Mesendoderm (in vitro differentiated cells): Measurements from ENCODE around the gene CRYBG1.

Experiments used
- DNase-seq: peaks from one replicate; pipeline ENCODE4 v3.0.0; 2013
- H2AK5ac ChIP-seq: 2 replicates; pipeline ENCODE4 v1.6.1; 2013; ENCODE audit warnings: low read length, inconsistent platforms
- H2BK120ac ChIP-seq: 2 replicates; pipeline ENCODE4 v1.6.1; 2013; ENCODE audit warnings: low read depth, mild to moderate bottlenecking, low read length, moderate library complexity, mixed read lengths
- H2BK15ac ChIP-seq: replicated peaks from 2 replicates; pipeline ENCODE4 v1.6.1; 2013; ENCODE audit warnings: low read depth, mild to moderate bottlenecking, moderate library complexity
- H2BK5ac ChIP-seq: 2 replicates; pipeline ENCODE4 v1.6.1; 2013; ENCODE audit warnings: low read length, inconsistent platforms
- H3K18ac ChIP-seq: 2 replicates; pipeline ENCODE4 v1.6.1; 2013; ENCODE audit warnings: mild to moderate bottlenecking, low read length, mixed read lengths
- H3K23ac ChIP-seq: one replicate; pipeline ENCODE4 v1.6.1; 2013; ENCODE audit warnings: low read length
- H3K27ac ChIP-seq: 2 replicates; pipeline ENCODE4 v1.5.1; 2013; ENCODE audit warnings: low read depth, mild to moderate bottlenecking, inconsistent platforms, low read length, moderate library complexity
- H3K27me3 ChIP-seq: 2 replicates; pipeline ENCODE4 v1.6.1; 2013; ENCODE audit warnings: low read length, control low read depth, mild to moderate bottlenecking, inconsistent platforms; ENCODE audit not compliant: insufficient read depth, poor library complexity
- H3K36me3 ChIP-seq: 2 replicates; pipeline ENCODE4 v1.6.1; 2013; ENCODE audit warnings: low read length, inconsistent platforms; ENCODE audit not compliant: control insufficient read depth, insufficient read depth
- H3K4ac ChIP-seq: one replicate; pipeline ENCODE4 v1.6.1; 2013; ENCODE audit warnings: low read depth, mild to moderate bottlenecking, low read length, moderate library complexity
- H3K4me1 ChIP-seq: 2 replicates; pipeline ENCODE4 v1.6.1; 2013; ENCODE audit warnings: low read depth, low read length, inconsistent platforms; ENCODE audit not compliant: control insufficient read depth
- H3K4me2 ChIP-seq: 2 replicates; pipeline ENCODE4 v1.6.1; 2013; ENCODE audit warnings: low read length
- H3K4me3 ChIP-seq: 2 replicates; pipeline ENCODE4 v1.5.1; 2013; ENCODE audit warnings: mild to moderate bottlenecking, low read length
- H3K56ac ChIP-seq: one replicate; pipeline ENCODE4 v1.6.1; 2013; ENCODE audit warnings: low read length
- H3K79me1 ChIP-seq: 2 replicates; pipeline ENCODE4 v1.6.1; 2013; ENCODE audit warnings: low read length, inconsistent platforms
- H3K79me2 ChIP-seq: 2 replicates; pipeline ENCODE4 v1.6.1; 2013; ENCODE audit warnings: mild to moderate bottlenecking, low read length; ENCODE audit not compliant: control insufficient read depth, insufficient read depth
- H3K9ac ChIP-seq: 2 replicates; pipeline ENCODE4 v1.6.1; 2013; ENCODE audit warnings: low read length, inconsistent platforms
- H4K5ac ChIP-seq: one replicate; pipeline ENCODE4 v1.6.1; 2013; ENCODE audit warnings: low read length
- H4K8ac ChIP-seq: one replicate; pipeline ENCODE4 v1.6.1; 2013; ENCODE audit warnings: low read depth, mild to moderate bottlenecking, control low read depth, low read length, moderate library complexity
- WGBS: extraction: QIAGEN DNeasy Blood & Tissue Kit; methylation state at CpG from one replicate; pipeline ENCODE4 v1.1.7; 2013; ENCODE audit warnings: low lambda C conversion rate, missing lambda C conversion rate; ENCODE audit not compliant: insufficient coverage; ENCODE audit errors: extremely low coverage; 5-methylcytosine and 5-hydroxymethylcytosine counted together

Gene CRYBG1

GRCh38 chr6:106413016-106413415 is 52.5 kb downstream of the CRYBG1 start:
- Histone ChIP-seq H2BK5ac (no peak overlapping the region), H3K23ac (no peak overlapping the region), H2BK120ac (no peak overlapping the region), H3K9ac (no peak overlapping the region), H3K4me2 (no peak overlapping the region), H3K79me2 (no peaks in the 10 kb centered on the region), H3K18ac (no peak overlapping the region), H4K8ac (no peak overlapping the region), H3K36me3 (no peaks in the 10 kb centered on the region), H2BK15ac (no peak overlapping the region), H3K4me1 (no peaks in the 10 kb centered on the region), H3K27me3 (no peaks in the 10 kb centered on the region), H3K56ac (no peak overlapping the region), H3K4ac (no peak overlapping the region), H3K27ac (no peak overlapping the region), H3K79me1 (no peaks in the 10 kb centered on the region), H4K5ac (no peak overlapping the region), H3K4me3 (no peak overlapping the region), H2AK5ac (no peak overlapping the region)
- no peak for DNase-seq

DNA sequence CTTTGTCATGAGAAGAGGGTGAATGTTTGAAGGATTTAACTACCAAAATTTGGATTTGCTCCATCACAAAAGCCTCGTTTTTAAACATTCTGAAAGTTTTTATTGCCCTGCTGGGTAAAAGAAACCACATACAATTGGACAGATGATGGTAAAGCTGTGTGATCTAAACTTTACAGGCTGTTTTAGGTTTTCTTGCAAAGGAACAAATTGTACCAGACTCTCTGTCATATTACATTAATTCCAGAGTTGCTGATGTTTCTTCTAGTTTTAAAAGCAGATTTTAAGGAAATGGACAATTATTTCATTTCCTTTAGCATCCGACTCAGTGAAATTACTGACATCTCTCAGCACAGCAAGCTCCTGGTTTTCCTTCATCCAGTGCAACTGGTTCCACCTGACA is 53.2 kb downstream of the CRYBG1 start:
- H3K36me3 ChIP-seq = no peaks in the 10 kb centered on the region
- H3K4me3 ChIP-seq = no peak overlapping the region
- no peak overlapping the region for H2BK15ac ChIP-seq
- no peak overlapping the region for H2BK5ac ChIP-seq
- no peak overlapping the region for H3K18ac ChIP-seq
- no peak overlapping the region for H3K27ac ChIP-seq
- H3K23ac ChIP-seq = no peak overlapping the region
- H3K79me2 ChIP-seq = no peaks in the 10 kb centered on the region
- no peak overlapping the region for H3K4me2 ChIP-seq
- H3K27me3 ChIP-seq = no peaks in the 10 kb centered on the region
- no peak for DNase-seq
- no peaks in the 10 kb centered on the region for H3K79me1 ChIP-seq
- no peak overlapping the region for H4K8ac ChIP-seq
- no CpG with 5 or more reads among the region's 2 CpGs for WGBS
- no peak overlapping the region for H3K56ac ChIP-seq
- H4K5ac ChIP-seq = no peak overlapping the region
- H3K4me1 ChIP-seq = no peaks in the 10 kb centered on the region
- no peak overlapping the region for H2BK120ac ChIP-seq
- no peak overlapping the region for H3K9ac ChIP-seq
- H2AK5ac ChIP-seq = no peak overlapping the region
- no peak overlapping the region for H3K4ac ChIP-seq

GRCh38 chr6:106415921-106416320 is 55.4 kb downstream of the CRYBG1 start:
- no peak overlapping the region for H3K4me2 ChIP-seq

DNA sequence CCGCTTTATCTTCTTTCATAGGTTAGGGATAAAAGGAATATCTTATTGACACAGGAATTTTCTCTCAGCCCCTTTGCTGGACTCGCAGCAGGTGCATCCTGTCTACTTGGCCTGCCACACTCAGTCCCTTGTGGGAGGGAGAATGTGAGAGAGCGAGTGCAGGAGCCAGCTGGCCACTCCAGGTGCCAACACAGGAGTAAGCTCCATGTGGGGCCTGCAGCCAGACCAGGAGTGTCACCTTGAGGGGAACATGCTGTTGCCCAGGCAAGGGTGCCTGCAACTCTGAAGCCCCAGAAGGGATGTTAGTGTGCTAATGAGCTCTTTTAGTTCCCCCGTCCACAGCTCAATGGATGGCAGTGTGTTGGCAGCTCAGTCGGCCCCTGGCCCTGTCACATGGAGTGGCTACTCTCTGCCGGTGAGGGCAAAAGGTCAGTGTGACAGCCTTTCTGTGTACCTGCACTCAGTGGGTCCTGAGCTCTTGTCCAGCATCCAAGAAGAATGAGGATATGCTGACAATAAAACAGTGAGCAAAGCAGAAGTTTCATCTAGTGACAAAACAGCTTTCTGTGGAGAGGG is 57.1 kb downstream of the CRYBG1 start:
- Histone ChIP-seq H2BK15ac (no peak overlapping the region), H3K79me2 (no peaks in the 10 kb centered on the region), H3K23ac (no peak overlapping the region), H3K4me3 (no peak overlapping the region), H3K56ac (no peak overlapping the region), H2AK5ac (no peak overlapping the region), H4K5ac (no peak overlapping the region), H3K36me3 (no peaks in the 10 kb centered on the region), H3K27ac (no peak overlapping the region), H4K8ac (no peak overlapping the region), H3K4ac (no peak overlapping the region), H3K18ac (no peak overlapping the region), H3K4me2 (no peak overlapping the region), H3K27me3 (no peaks in the 10 kb centered on the region), H3K4me1 (no peaks in the 10 kb centered on the region), H2BK5ac (no peak overlapping the region), H3K79me1 (no peaks in the 10 kb centered on the region), H2BK120ac (no peak overlapping the region), H3K9ac (no peak overlapping the region)
- WGBS = no CpG with 5 or more reads among the region's 6 CpGs
- no peak for DNase-seq

More at GRCh38 chr6:106415921-106416320, 55.4 kb downstream of the CRYBG1 start:
- Histone ChIP-seq H4K5ac (no peak overlapping the region), H4K8ac (no peak overlapping the region), H3K18ac (no peak overlapping the region), H2BK15ac (no peak overlapping the region), H3K79me2 (no peaks in the 10 kb centered on the region), H3K56ac (no peak overlapping the region), H3K4ac (no peak overlapping the region), H2AK5ac (no peak overlapping the region), H3K4me1 (no peaks in the 10 kb centered on the region), H3K23ac (no peak overlapping the region), H3K4me3 (no peak overlapping the region), H3K79me1 (no peaks in the 10 kb centered on the region), H3K27me3 (no peaks in the 10 kb centered on the region), H2BK120ac (no peak overlapping the region), H3K27ac (no peak overlapping the region), H3K36me3 (no peaks in the 10 kb centered on the region), H3K9ac (no peak overlapping the region), H2BK5ac (no peak overlapping the region)
- WGBS = no CpG with 5 or more reads among the region's 4 CpGs
- DNase-seq = no peak

- WGBS = no CpG with 5 or more reads among the region's 2 CpGs
- Histone ChIP-seq H3K27ac (no peak overlapping the region), H3K9ac (no peak overlapping the region), H3K27me3 (no peaks in the 10 kb centered on the region), H4K8ac (no peak overlapping the region), H3K4me1 (no peaks in the 10 kb centered on the region), H2BK5ac (no peak overlapping the region), H3K56ac (no peak overlapping the region), H3K23ac (no peak overlapping the region), H3K4me2 (no peak overlapping the region), H3K79me2 (no peaks in the 10 kb centered on the region), H2BK120ac (no peak overlapping the region), H3K79me1 (no peaks in the 10 kb centered on the region), H2AK5ac (no peak overlapping the region), H4K5ac (no peak overlapping the region), H3K18ac (no peak overlapping the region), H3K4me3 (no peak overlapping the region), H3K36me3 (no peaks in the 10 kb centered on the region), H3K4ac (no peak overlapping the region), H2BK15ac (no peak overlapping the region)
- no peak for DNase-seq
Observed at GRCh38 chr6:106419900-106420613, 59.5 kb downstream of the CRYBG1 start.

GRCh38 chr6:106421496-106421895 is 61.0 kb downstream of the CRYBG1 start:
- Histone ChIP-seq H3K23ac (no peak overlapping the region), H2BK15ac (no peak overlapping the region), H4K8ac (no peak overlapping the region), H2BK5ac (no peak overlapping the region), H3K4me2 (no peak overlapping the region), H2AK5ac (no peak overlapping the region), H3K4me1 (no peaks in the 10 kb centered on the region), H3K18ac (no peak overlapping the region), H2BK120ac (no peak overlapping the region), H3K4ac (no peak overlapping the region), H4K5ac (no peak overlapping the region), H3K27ac (no peak overlapping the region), H3K79me1 (no peaks in the 10 kb centered on the region), H3K9ac (no peak overlapping the region), H3K79me2 (no peaks in the 10 kb centered on the region), H3K56ac (no peak overlapping the region), H3K27me3 (no peaks in the 10 kb centered on the region), H3K36me3 (no peaks in the 10 kb centered on the region), H3K4me3 (no peak overlapping the region)
- DNase-seq = no peak
- WGBS = no CpG with 5 or more reads among the region's 2 CpGs
